Endothelial cell (in vitro differentiated cells): ENCODE measurements around the gene GSE1. TPM values are rescaled to one million over a fixed set of nuclear protein-coding genes. Genes with fewer than 3 reads are reported as not detected.

Experiments
- DNase-seq: peaks from one replicate; pipeline ENCODE4 v3.0.0; 2021; ENCODE audit warnings: low spot score
- H3K27ac Mint-ChIP-seq: one replicate; pipeline ENCODE4 v1.8.0; 2021; ENCODE audit warnings: mixed read lengths, inconsistent platforms; ENCODE audit not compliant: unreplicated experiment
- H3K27me3 Mint-ChIP-seq: one replicate; pipeline ENCODE4 v1.8.0; 2021; ENCODE audit warnings: mild to moderate bottlenecking, moderate library complexity, mixed read lengths, inconsistent platforms; ENCODE audit not compliant: unreplicated experiment
- H3K36me3 Mint-ChIP-seq: one replicate; pipeline ENCODE4 v1.8.0; 2021; ENCODE audit warnings: mild to moderate bottlenecking, low read depth, mixed read lengths, inconsistent platforms; ENCODE audit not compliant: unreplicated experiment
- H3K4me1 Mint-ChIP-seq: one replicate; pipeline ENCODE4 v1.8.0; 2021; ENCODE audit warnings: mild to moderate bottlenecking, mixed read lengths, inconsistent platforms; ENCODE audit not compliant: unreplicated experiment
- H3K4me3 Mint-ChIP-seq: one replicate; pipeline ENCODE4 v1.8.0; 2021; ENCODE audit warnings: mild to moderate bottlenecking, mixed read lengths, inconsistent platforms; ENCODE audit not compliant: unreplicated experiment
- H3K9me3 Mint-ChIP-seq: one replicate; pipeline ENCODE4 v1.8.0; 2021; ENCODE audit warnings: mixed read lengths, inconsistent platforms; ENCODE audit not compliant: unreplicated experiment
- total RNA-seq: library from RNA; stranded (reverse); fragmentation: NEBNext Ultra II Directional; extraction: Animal tissue kit (Norgen Biotek cat#: 25700); gene quantifications from one replicate; pipeline ENCODE4 v1.2.1, GENCODE V29; 2021; ENCODE audit not compliant: unreplicated experiment
- TF ChIP-seq, protein P1 (sequence below): fragments of 200-600 bp; sonication (generic); IDR thresholded peaks from one replicate; pipeline ENCODE4 v1.5.0; 2021; ENCODE audit warnings: antibody characterized with exemption; ENCODE audit not compliant: unreplicated experiment

Gene GSE1
- total RNA-seq, 1 donor from 2014 or later = 23.9 TPM

GRCh38 chr16:85655216-85656129, 42.4 kb downstream of the GSE1 start:
- no peak for DNase-seq
- Mint-ChIP-seq H3K9me3 (no peaks in the 10 kb centered on the region), H3K27ac (no peak overlapping the region), H3K36me3 (no peaks in the 10 kb centered on the region), H3K27me3 (peaks cover 10% of the 10 kb centered on the region), H3K4me1 (no peaks in the 10 kb centered on the region), H3K4me3 (no peak overlapping the region)
- TF ChIP-seq, protein P1, sequence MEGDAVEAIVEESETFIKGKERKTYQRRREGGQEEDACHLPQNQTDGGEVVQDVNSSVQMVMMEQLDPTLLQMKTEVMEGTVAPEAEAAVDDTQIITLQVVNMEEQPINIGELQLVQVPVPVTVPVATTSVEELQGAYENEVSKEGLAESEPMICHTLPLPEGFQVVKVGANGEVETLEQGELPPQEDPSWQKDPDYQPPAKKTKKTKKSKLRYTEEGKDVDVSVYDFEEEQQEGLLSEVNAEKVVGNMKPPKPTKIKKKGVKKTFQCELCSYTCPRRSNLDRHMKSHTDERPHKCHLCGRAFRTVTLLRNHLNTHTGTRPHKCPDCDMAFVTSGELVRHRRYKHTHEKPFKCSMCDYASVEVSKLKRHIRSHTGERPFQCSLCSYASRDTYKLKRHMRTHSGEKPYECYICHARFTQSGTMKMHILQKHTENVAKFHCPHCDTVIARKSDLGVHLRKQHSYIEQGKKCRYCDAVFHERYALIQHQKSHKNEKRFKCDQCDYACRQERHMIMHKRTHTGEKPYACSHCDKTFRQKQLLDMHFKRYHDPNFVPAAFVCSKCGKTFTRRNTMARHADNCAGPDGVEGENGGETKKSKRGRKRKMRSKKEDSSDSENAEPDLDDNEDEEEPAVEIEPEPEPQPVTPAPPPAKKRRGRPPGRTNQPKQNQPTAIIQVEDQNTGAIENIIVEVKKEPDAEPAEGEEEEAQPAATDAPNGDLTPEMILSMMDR = no peak

DNA sequence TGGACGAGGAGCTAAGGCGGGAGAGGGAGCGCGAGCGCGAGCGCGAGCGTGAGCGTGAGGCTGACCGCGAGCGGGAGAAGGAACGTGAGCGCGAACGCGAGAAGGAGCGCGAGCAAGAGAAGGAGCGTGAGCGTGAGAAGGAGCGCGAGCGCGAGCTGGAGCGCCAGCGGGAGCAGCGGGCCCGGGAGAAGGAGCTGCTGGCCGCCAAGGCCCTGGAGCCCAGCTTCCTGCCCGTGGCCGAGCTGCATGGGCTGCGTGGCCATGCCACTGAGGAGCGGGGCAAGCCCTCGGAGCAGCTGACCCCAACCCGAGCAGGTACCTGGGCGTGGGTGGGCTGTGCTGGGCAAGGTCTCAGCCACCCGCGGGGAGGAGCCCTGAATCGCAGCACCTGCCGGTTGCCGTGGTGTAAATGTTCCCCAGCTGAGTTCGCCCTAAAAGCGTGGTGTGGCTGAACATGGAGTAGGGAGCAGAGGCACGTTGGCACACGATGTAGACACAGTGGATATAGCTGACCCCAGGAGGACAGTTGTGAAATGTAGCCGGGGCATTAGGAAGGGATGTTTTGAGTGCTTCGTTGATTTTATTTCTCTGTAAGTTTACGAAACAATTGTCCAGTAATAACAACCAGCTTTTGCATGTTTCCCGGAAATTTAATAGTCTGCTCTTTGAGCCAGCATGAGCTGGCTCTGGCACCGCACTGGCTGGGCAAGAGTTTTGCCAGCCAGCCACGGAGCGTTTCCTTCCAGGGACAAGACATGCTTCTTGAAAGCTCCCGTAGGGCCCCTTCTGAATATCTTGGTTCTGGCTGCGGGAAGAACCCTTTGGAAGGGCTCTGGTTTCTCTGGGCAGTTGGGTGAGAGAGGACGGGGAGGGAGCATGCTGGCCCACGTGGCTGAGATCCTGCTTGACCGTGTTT, 43.5 kb downstream of the GSE1 start:
- H3K36me3 Mint-ChIP-seq = no peaks in the 10 kb centered on the region
- TF ChIP-seq, protein P1 = no peak
- H3K27ac Mint-ChIP-seq = no peak overlapping the region
- peaks cover 10% of the 10 kb centered on the region for H3K27me3 Mint-ChIP-seq
- no peak for DNase-seq
- H3K9me3 Mint-ChIP-seq = no peaks in the 10 kb centered on the region
- H3K4me1 Mint-ChIP-seq = no peaks in the 10 kb centered on the region
- H3K4me3 Mint-ChIP-seq = no peak overlapping the region

- H3K36me3 Mint-ChIP-seq = no peaks in the 10 kb centered on the region
- no peaks in the 10 kb centered on the region for H3K9me3 Mint-ChIP-seq
- peaks cover 10% of the 10 kb centered on the region for H3K27me3 Mint-ChIP-seq
- TF ChIP-seq, protein P1 = no peak
- H3K4me3 Mint-ChIP-seq = no peak overlapping the region
- no peak for DNase-seq
- H3K4me1 Mint-ChIP-seq = no peaks in the 10 kb centered on the region
- H3K27ac Mint-ChIP-seq = no peak overlapping the region
These were observed 44.1 kb downstream of the GSE1 start for GRCh38 chr16:85657267-85657650.

DNA sequence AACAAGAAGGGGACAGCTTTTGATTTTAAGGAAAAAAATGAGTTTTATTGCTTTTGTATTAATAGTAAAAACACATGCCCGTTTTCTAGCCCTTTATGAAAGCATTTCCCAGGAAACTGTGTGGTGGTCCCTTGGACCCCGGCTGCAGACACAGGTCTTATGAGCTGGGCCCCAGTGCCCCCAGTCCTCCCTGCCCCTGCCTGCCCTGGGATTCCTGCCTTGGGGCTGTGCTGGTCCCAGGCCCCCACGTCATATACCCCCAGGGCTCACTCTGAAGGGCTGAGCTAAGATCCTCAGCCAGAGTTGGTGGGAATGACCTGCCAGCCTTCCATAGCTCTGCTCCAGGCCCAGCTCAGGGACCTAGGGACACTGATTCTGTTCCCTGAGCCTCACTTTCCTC, 44.9 kb downstream of the GSE1 start:
- TF ChIP-seq, protein P1 = no peak
- no peaks in the 10 kb centered on the region for H3K36me3 Mint-ChIP-seq
- DNase-seq = no peak

More for the DNA sequence above, 44.9 kb downstream of the GSE1 start:
- no peaks in the 10 kb centered on the region for H3K4me1 Mint-ChIP-seq
- H3K27ac Mint-ChIP-seq = no peak overlapping the region
- H3K27me3 Mint-ChIP-seq = peaks cover 9% of the 10 kb centered on the region
- H3K4me3 Mint-ChIP-seq = no peak overlapping the region
- H3K9me3 Mint-ChIP-seq = no peaks in the 10 kb centered on the region
